Glomerular visceral epithelial cell (primary cell): ENCODE results near the gene CCT5.
A peak's percentile ranks its signal among the peaks of the same experiment; 100 is the strongest.

Experiments
- DNase-seq: peaks from one replicate; pipeline ENCODE4 v3.0.0-alpha.2; 2016; ENCODE audit errors: extremely low spot score

Gene CCT5

GRCh38 chr5:10249948-10250805 is at the start of gene CCT5:
Gene CCT5 (plus strand): TSS chr5:10250280. CDS start chr5:10250341, 61 bp downstream.
- peak; percentile 99 for DNase-seq

DNA sequence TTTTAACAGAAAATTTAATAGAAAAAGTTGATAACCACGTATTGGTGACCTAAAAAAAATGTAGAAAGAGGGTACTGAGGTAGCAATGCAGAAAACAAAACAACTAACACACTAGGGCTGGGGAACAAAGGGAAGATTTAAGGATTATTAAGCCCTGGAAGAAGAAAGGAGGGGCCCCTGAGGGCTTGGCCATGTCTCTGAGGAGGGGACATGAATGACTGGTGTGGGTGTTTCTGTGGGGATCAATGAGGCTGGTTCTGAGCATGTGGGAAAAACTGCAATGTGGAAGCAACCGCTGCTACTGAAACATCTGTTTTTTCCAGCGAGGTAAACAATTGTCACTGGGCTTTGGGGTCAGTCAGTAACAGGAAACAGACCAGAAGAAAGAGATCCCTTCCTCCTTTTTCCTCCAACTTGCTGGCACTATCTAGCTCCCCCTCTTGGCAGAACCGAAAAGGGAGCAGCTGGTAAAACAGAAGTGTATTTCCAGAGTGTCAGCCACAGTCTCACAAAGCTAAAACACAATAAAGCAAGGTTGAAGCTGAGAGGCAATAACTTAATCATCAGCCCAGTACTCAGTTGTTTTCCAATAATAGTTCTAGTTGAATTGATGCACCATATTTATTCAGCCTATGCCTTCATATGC is 48.7 kb upstream of the CCT5 start:
- no peak for DNase-seq

DNA sequence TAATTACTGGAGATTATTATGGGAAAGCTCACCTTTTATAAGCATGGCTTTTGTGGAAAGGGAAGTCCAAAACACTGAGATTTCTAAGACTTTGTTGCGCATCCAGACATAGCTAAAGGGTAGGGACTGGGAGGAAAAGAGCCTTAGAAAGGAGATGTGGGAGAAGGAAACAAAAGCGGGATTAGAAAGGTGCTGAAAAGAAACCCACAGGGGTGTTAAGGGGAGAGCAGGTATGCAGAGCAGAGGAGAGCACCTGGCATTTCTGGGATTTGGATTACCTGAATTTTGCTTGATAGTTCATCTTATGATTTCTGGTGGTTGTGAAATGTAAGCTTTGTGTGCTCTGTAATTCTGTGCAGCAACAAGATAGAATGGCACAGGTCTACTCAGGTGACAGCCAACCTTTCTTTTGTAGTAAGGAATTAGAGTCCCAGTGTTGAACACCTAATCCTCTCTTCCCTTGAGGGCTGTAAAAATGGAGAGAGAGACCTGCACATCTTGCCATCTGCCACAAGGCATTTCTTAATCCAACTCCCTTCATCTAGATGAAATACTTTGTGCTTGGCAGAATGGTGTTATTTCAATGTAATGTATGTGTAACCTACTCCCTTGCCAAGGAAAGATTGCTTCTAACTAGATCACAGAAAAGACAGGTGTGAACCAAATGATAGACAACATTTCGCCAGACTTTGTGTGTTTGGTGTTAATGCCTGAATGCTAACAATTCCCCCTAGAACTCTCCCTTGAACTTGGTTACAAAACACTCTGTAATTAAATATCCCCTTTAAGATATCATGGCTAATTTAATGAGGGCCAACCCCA is 47.8 kb upstream of the CCT5 start:
- no peak for DNase-seq

DNA sequence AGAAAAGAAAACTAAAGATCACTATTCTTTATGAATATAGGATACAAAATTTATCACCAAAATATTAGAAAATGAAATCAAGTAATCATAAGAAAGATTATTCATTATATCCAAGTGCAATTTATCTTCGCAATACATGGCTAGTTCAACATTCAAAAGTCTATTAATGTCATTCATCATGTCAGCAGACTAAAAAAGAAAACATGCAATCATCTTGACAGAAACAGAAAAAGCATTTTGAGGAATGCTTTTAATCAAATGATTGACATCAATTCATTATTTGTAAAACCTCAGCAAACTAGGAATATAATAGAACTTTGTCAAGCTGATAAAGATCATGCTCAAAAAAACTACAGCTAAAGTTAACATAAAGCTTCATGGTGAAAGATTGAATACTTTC is 41.1 kb upstream of the CCT5 start:
- DNase-seq, result no peak

GRCh38 chr5:10213316-10213715 is 36.8 kb upstream of the CCT5 start:
- no peak for DNase-seq

DNA sequence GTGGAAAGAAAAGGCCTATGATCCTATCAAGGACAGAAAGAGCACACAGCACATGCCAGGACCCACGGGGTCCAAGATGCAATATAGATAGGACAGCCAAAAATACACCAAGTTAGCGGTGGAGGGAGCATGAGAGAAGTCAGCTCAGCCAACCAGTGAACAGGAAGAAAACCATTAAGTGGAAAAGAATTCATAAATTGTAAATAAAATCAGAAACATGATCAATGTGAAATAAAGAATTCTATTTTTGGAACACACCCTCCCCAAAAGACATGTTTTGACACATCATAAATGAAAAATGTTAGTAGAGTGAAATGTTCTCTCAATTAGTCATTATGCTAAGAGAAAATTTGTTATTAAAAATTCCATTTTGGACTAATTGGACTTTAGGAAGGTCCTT is 36.0 kb upstream of the CCT5 start:
- DNase-seq, result no peak

DNA sequence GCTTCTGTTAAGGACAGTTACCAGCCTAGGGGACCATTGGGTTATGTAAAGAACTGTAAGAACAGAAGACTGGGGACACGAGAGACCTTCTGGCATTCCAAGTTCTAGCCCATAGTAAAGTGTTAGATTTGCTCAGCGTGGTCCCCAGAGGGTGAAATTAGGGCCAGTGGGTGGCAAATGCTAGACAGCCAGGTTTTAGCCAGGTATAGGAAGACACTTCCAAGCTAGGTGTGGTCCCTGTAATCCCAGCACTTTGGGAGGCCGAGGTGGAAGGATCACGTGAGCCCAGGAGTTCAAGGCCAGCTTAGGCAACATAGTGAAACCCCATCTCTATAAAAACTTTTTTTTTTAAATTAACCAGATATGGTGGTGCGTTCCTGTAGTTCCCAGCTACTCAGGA is 34.7 kb upstream of the CCT5 start:
- no peak for DNase-seq

DNA sequence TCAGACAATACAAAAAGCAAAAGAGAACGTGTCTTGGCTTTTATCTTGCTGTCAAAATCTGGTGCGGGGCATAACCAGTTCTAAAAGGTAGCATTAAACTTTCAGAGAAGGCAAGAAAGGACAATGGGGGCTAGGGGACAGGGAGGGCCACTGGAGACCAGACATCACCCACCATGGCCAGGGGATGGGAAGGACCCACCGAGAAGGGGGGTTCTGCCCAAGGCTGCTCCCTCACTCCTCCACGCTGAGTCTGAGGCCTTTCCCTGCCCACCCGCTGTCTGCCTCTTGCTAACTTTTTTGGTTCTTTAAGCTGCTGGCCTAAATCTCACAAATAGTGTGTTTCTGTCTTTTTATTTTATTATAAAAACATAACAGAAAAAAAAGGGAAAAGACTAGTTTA is 34.0 kb upstream of the CCT5 start:
- DNase-seq, result no peak

- DNase-seq, result no peak
Measured at GRCh38 chr5:10218658-10219057, 31.4 kb upstream of the CCT5 start.

GRCh38 chr5:10219068-10219467 is 31.0 kb upstream of the CCT5 start:
- DNase-seq, result no peak

- no peak for DNase-seq
Measured at GRCh38 chr5:10220248-10220647, 29.8 kb upstream of the CCT5 start.

- no peak for DNase-seq
Measured at GRCh38 chr5:10222326-10222725, 27.8 kb upstream of the CCT5 start.

GRCh38 chr5:10227379-10227778 is 22.7 kb upstream of the CCT5 start:
- DNase-seq, result peak; percentile 57

GRCh38 chr5:10228288-10228687 is 21.8 kb upstream of the CCT5 start:
- no peak for DNase-seq

- peak; percentile 87 for DNase-seq
Measured at GRCh38 chr5:10229306-10230048, 20.6 kb upstream of the CCT5 start.

GRCh38 chr5:10232386-10232785 is 17.7 kb upstream of the CCT5 start:
- DNase-seq, result no peak

DNA sequence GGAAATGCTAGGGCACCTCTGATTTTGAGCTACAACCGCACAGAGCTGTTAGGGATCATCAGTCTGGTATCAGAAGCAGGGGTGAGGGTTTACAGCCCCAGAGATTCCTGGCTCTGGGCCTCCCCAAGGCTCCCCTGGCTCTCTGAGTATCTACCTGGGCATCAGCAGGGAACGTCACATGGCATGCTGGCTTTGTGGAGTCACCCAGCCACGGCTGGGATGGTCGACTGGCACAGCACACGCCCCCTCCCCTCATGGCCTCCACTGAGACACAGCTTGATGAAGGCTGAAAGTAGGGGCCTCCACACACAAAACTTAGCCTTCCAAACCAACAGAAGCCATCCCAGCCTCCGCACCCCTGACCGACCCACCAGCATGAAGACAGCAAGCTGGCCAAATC is 17.1 kb upstream of the CCT5 start:
- no peak for DNase-seq

- DNase-seq, result peak; percentile 83
Measured at GRCh38 chr5:10233505-10233904, 16.6 kb upstream of the CCT5 start.

DNA sequence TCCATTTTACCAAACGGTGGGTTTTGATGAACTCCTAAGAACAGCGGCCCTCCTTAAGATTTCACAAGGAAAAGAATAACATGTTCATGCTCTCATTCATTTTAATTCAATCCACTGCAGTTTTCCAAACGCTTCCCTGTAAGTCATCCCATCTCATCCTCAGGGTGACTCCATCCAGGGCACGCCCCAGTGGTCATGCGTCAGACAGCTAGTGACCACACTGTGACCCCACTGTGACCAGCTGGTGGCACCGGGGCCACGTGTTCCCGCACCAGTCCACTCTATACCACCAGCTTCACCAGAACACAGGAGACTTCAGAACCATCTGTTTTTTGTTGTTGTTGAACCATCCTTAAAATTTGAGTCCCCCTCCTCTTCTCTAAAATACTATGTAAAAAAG is 14.7 kb upstream of the CCT5 start:
- peak; percentile 72 for DNase-seq

GRCh38 chr5:10243660-10244240 is 6.3 kb upstream of the CCT5 start:
- DNase-seq, result peak; percentile 33

DNA sequence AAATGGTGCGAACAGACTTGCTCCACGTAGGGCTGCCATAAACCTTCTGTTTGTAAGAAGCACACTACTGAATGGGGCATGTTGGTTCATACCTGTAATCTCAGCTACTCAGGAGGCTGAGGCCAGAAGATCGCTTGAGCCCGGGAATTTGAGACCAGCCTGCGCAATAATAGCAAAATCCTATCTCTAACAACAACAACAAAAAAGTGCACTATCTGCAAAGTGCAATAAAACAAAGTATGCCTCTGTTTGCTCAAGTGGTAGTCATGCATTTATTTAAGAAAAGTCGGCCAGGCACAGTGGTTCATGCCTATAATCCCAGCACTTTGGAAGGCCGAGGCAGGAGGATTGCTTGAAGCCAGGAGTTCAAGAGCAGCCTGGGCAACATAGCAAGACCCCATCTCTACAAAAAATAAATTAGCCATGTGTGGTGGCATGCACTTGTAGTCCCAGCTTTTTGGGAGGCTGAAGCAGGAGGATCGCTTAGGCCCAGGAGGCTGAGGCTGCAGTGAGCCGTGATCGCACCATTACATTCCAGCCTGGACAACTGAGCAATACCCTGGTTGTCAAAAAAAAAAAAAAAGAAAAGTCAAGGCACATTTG is 5.6 kb upstream of the CCT5 start:
- no peak for DNase-seq
